ENCODE measurements around the gene TIFAB. TPM values are rescaled to one million over a fixed set of nuclear protein-coding genes. Genes with fewer than 3 reads are reported as not detected.
"Not testable (repeated sequence)": the region's sequence is repeated elsewhere in the genome, so short reads cannot be mapped to it uniquely, and the experiment has no call there.

TIFAB gene
- not detected in 2 replicates for total RNA-seq (2014; rRNA removed; shearing (Covaris generic))

GRCh38 chr5:135452321-135453030 is at the start of gene TIFAB:
Gene TIFAB, minus strand, starts transcription at chr5:135452351. Its CDS starts 2,412 bp downstream, at chr5:135449939.
- no peak for DNase-seq (ENCODE audit: low read depth)

- DNase-seq (ENCODE audit: low read depth), result no peak
Measured at GRCh38 chr5:135498637-135498995, 46.5 kb upstream of the TIFAB start.

GRCh38 chr5:135497971-135498636 is 46.0 kb upstream of the TIFAB start:
- peak; percentile 24 for DNase-seq (ENCODE audit: low read depth)

- DNase-seq (ENCODE audit: low read depth), result not testable (repeated sequence)
Measured at GRCh38 chr5:135495531-135495930, 43.4 kb upstream of the TIFAB start.

GRCh38 chr5:135494196-135494595 is 42.0 kb upstream of the TIFAB start:
- DNase-seq (ENCODE audit: low read depth), result no peak

GRCh38 chr5:135493406-135494180 is 41.4 kb upstream of the TIFAB start:
- peak; percentile 91 for DNase-seq (ENCODE audit: low read depth)

GRCh38 chr5:135492319-135492626 is 40.1 kb upstream of the TIFAB start:
- DNase-seq (ENCODE audit: low read depth), result no peak

- DNase-seq (ENCODE audit: low read depth), result peak; percentile 29
Measured at GRCh38 chr5:135491552-135492318, 39.6 kb upstream of the TIFAB start.

GRCh38 chr5:135491038-135491551 is 38.9 kb upstream of the TIFAB start:
- DNase-seq (ENCODE audit: low read depth), result no peak

- DNase-seq (ENCODE audit: low read depth), result no peak
Measured at GRCh38 chr5:135490245-135491037, 38.3 kb upstream of the TIFAB start.

- DNase-seq (ENCODE audit: low read depth), result no peak
Measured at GRCh38 chr5:135489466-135490244, 37.5 kb upstream of the TIFAB start.

- peak; percentile 86 for DNase-seq (ENCODE audit: low read depth)
Measured at GRCh38 chr5:135488727-135489465, 36.7 kb upstream of the TIFAB start.

GRCh38 chr5:135487839-135488514 is 35.8 kb upstream of the TIFAB start:
- DNase-seq (ENCODE audit: low read depth), result no peak

GRCh38 chr5:135487037-135487395 is 34.9 kb upstream of the TIFAB start:
- no peak for DNase-seq (ENCODE audit: low read depth)

- DNase-seq (ENCODE audit: low read depth), result no peak
Measured at GRCh38 chr5:135486131-135487036, 34.2 kb upstream of the TIFAB start.

- DNase-seq (ENCODE audit: low read depth), result no peak
Measured at GRCh38 chr5:135484674-135485086, 32.5 kb upstream of the TIFAB start.

- no peak for DNase-seq (ENCODE audit: low read depth)
Measured at GRCh38 chr5:135483254-135483653, 31.1 kb upstream of the TIFAB start.

- no peak for DNase-seq (ENCODE audit: low read depth)
Measured at GRCh38 chr5:135482381-135482933, 30.3 kb upstream of the TIFAB start.

Measured in M059J (cell line).